NCI-H510A treated with DMSO at 0.1 percent for 48 hours (cell line): ENCODE measurements around the gene CBARP.
A peak's percentile ranks its signal among the peaks of the same experiment; 100 is the strongest.
"Not testable (repeated sequence)": the region's sequence is repeated elsewhere in the genome, so short reads cannot be mapped to it uniquely, and the experiment has no call there.

ENCODE experiments used
- DNase-seq: peaks from one replicate; lab custom pipeline; 2025; lab: John Stamatoyannopoulos, UW

The CBARP gene

GRCh38 chr19:1213391-1214286 lies 24.2 kb downstream of the CBARP start:
- DNase-seq, result peak; percentile 75

- no peak for DNase-seq
Observed at GRCh38 chr19:1211494-1212234, 26.1 kb downstream of the CBARP start.

- DNase-seq, result no peak
Observed at GRCh38 chr19:1210227-1210538, 27.6 kb downstream of the CBARP start.

- DNase-seq, result not testable (repeated sequence)
Observed at GRCh38 chr19:1208830-1209229, 29.0 kb downstream of the CBARP start.

- no peak for DNase-seq
Observed at GRCh38 chr19:1206864-1207450, 30.8 kb downstream of the CBARP start.

GRCh38 chr19:1206150-1206863 lies 31.5 kb downstream of the CBARP start:
- DNase-seq, result no peak

GRCh38 chr19:1205114-1206099 lies 32.4 kb downstream of the CBARP start, which contains the start of gene STK11:
Gene STK11 (plus strand): TSS chr19:1205778. CDS start chr19:1206914, 1,136 bp downstream.
- DNase-seq, result peak; percentile 74

GRCh38 chr19:1200614-1201013 lies 37.2 kb downstream of the CBARP start:
- not testable (repeated sequence) for DNase-seq

GRCh38 chr19:1199531-1199930 lies 38.3 kb downstream of the CBARP start:
- no peak for DNase-seq

GRCh38 chr19:1189419-1189818 lies 48.4 kb downstream of the CBARP start:
- no peak for DNase-seq

- no peak for DNase-seq
Observed at GRCh38 chr19:1183543-1184172, 54.1 kb downstream of the CBARP start.

- no peak for DNase-seq
Observed at GRCh38 chr19:1182727-1183126, 55.1 kb downstream of the CBARP start.

GRCh38 chr19:1182068-1182467 lies 55.7 kb downstream of the CBARP start:
- no peak for DNase-seq

GRCh38 chr19:1181606-1182005 lies 56.2 kb downstream of the CBARP start:
- no peak for DNase-seq
